ENCODE results near the gene NR1H2. TPM values are rescaled to one million over a fixed set of nuclear protein-coding genes. Genes with fewer than 3 reads are reported as not detected.

The NR1H2 gene
- total and polyA plus RNA-seq, 2 experiments from 2014 or later, result 41.4 to 55.9 TPM

DNA sequence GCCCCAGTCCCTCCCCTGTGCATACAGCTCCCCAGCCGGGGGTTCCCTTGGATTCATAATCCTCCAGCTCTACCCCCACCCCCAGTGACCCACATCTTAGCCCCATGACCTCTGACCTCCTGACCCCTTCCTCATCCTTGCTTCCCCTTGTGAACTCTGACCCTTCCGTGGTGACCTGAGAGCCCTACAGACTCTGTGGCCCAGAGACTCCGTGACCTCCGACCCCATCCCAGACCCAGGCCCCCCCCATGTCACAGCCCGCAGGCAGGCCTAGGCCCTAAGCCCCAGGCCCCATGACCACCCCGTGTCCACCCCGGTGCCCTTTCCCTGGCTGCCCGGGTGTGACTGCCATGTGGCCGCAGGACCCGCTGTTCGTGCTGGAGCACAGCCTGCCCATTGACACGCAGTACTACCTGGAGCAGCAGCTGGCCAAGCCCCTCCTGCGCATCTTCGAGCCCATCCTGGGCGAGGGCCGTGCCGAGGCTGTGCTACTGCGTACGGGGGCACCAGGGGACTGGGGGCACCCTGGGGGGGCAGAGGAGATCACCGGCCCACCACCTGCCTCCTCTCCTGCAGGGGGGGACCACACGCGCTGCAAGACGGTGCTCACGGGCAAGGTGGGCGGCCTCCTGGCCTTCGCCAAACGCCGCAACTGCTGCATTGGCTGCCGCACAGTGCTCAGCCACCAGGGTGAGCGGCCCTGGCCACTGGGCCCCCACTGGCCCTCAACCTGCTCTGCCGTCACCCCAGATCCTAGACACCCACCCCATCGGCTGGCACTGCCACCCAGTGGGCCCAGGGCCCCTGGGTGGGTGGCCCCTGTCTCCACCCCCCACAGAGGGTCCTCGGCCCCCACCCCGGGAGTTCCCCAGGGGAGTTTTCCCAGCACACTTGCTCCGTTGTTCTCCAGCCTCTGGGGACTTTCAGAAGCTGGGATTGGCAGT, 40.0 kb downstream of the NR1H2 start:
- no peaks in the 10 kb centered on the region for H3K9me3 ChIP-seq (ENCODE audit: low read depth)
- H3K9me2 ChIP-seq (replicated peaks; ENCODE audit: insufficient read depth), result no peaks in the 10 kb centered on the region
- H3K4me1 ChIP-seq (ENCODE audit: insufficient read depth), result peaks cover 7% of the 10 kb centered on the region
- H3K4me3 ChIP-seq, result no peak overlapping the region
- H3K4me2 ChIP-seq, result no peak overlapping the region
- no peak for TF ChIP-seq EZH2 (IDR thresholded peaks at IDR 0.05; ENCODE audit: borderline replicate concordance)
- no peak for TF ChIP-seq EZH2phosphoT487 (IDR thresholded peaks at IDR 0.05; ENCODE audit: low read depth, severe bottlenecking, unreplicated experiment)
- TF ChIP-seq, protein P1, sequence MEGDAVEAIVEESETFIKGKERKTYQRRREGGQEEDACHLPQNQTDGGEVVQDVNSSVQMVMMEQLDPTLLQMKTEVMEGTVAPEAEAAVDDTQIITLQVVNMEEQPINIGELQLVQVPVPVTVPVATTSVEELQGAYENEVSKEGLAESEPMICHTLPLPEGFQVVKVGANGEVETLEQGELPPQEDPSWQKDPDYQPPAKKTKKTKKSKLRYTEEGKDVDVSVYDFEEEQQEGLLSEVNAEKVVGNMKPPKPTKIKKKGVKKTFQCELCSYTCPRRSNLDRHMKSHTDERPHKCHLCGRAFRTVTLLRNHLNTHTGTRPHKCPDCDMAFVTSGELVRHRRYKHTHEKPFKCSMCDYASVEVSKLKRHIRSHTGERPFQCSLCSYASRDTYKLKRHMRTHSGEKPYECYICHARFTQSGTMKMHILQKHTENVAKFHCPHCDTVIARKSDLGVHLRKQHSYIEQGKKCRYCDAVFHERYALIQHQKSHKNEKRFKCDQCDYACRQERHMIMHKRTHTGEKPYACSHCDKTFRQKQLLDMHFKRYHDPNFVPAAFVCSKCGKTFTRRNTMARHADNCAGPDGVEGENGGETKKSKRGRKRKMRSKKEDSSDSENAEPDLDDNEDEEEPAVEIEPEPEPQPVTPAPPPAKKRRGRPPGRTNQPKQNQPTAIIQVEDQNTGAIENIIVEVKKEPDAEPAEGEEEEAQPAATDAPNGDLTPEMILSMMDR (IDR thresholded peaks at IDR 0.05; ENCODE audit: poor library complexity), result no peak
- DNase-seq (ENCODE audit: low spot score), result peak; percentile 6
- H4K20me1 ChIP-seq (ENCODE audit: insufficient read depth, poor library complexity, severe bottlenecking), result no peaks in the 10 kb centered on the region
- peaks cover 26% of the 10 kb centered on the region for H3K27me3 ChIP-seq
- H3K79me2 ChIP-seq, result no peaks in the 10 kb centered on the region
- no peak overlapping the region for H3K27ac ChIP-seq
- no peaks in the 10 kb centered on the region for H3K36me3 ChIP-seq (replicated peaks; ENCODE audit: insufficient read depth, low read depth)
- 94% methylated on average over 20 of the region's 35 CpGs for WGBS (ENCODE audit: low lambda C conversion rate, missing lambda C conversion rate)
- no peak overlapping the region for H2AFZ ChIP-seq

DNA sequence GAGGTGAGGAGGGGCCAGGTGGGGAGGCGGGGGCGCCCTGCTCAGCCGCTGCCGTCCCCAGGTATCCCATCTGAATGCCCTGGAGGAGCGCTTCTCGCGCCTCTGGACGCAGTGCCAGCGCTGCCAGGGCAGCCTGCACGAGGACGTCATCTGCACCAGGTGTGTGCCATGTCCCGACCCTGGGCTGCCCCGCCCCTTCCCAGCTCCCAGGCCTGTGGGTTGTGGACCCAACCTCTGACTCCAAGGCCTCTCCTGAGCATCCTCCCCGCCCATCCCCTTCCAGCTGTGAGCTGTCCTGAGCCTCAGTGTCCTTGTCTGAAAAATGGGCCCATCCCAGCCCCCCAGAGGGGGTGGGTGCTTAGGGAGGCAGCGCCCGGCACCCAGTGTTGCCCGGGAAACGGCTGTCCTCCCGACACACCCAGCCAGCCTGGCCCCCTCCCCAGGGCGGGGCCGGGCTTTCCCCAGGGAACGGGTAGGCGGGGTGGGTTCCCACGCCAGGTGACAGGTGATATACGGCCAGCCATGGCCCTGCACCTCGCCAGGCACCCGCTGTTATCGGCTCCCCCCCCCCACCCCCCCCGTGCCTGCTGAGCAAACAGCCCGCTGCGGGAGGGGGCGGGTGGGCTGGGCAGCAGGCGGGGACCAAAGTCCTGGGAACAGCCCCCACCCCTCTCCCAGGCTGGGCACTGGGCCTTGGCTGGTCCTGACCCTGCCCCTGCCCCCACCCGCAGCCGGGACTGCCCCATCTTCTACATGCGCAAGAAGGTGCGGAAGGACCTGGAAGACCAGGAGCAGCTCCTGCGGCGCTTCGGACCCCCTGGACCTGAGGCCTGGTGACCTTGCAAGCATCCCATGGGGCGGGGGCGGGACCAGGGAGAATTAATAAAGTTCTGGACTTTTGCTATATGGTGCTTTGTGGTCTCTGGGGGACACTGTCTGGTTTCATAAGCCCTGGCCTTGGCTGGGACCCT, 41.1 kb downstream of the NR1H2 start:
- H3K4me2 ChIP-seq, result no peak overlapping the region
- H3K4me1 ChIP-seq (ENCODE audit: insufficient read depth), result peaks cover 7% of the 10 kb centered on the region
- DNase-seq (ENCODE audit: low spot score), result peak; percentile 44
- no peaks in the 10 kb centered on the region for H3K36me3 ChIP-seq (replicated peaks; ENCODE audit: insufficient read depth, low read depth)
- TF ChIP-seq EZH2phosphoT487 (IDR thresholded peaks at IDR 0.05; ENCODE audit: low read depth, severe bottlenecking, unreplicated experiment) (no peak), EZH2 (IDR thresholded peaks at IDR 0.05; ENCODE audit: borderline replicate concordance) (no peak)
- TF ChIP-seq, protein P1 (IDR thresholded peaks at IDR 0.05; ENCODE audit: poor library complexity), result no peak
- no peaks in the 10 kb centered on the region for H3K79me2 ChIP-seq
- WGBS (ENCODE audit: low lambda C conversion rate, missing lambda C conversion rate), result 87% methylated on average over 18 of the region's 42 CpGs
- H3K4me3 ChIP-seq, result no peak overlapping the region
- H4K20me1 ChIP-seq (ENCODE audit: insufficient read depth, poor library complexity, severe bottlenecking), result no peaks in the 10 kb centered on the region
- no peak overlapping the region for H2AFZ ChIP-seq
- H3K27me3 ChIP-seq, result peaks cover 26% of the 10 kb centered on the region
- H3K9me2 ChIP-seq (replicated peaks; ENCODE audit: insufficient read depth), result no peaks in the 10 kb centered on the region
- no peak overlapping the region for H3K27ac ChIP-seq
- H3K9me3 ChIP-seq (ENCODE audit: low read depth), result no peaks in the 10 kb centered on the region

DNA sequence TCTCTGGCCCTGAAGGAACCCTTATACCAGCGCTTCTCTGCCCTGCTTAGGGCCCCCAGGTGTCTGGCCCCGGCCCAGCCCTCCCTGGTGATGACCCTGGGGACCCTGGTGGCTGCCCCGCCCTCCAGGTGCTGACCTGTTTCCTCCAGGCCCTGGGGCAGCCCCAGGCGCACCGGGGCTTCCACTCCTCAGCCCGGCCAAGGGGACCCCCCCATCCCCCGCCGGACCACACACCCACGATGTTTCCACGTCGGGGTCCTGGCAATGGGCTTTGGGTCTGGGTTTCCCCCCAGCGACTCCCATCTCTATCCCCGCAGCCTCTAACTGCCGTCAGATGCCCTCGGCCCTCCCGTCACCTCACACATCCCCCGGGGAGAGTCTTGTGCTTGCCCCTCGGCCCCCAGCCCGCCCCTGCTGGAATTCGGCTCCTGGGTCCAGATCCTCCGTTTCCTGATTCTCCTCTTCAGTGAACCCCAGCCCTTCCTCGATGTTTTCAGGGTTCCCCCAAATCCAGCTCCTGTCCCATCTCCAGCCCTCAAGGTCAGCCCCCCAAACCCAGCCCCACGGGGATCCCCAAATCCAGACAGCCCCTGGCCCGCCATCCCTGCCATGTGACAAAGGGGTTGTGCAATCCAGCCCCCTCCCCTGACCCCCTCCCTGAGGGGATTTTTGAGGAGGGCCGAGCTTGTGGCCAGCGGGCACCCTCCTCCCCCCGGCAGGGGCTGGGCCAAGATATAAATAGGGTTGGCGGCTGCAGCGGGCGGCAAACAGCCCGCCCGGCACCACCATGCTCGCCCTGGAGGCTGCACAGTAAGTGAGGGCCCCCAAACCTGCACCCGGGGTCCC, 42.1 kb downstream of the NR1H2 start, which contains the start of gene SPIB:
Gene SPIB (plus strand): TSS at position 763 of the 846 bp plus-strand sequence. CDS start 25 bp downstream, at position 788.
- TF ChIP-seq EZH2 (IDR thresholded peaks at IDR 0.05; ENCODE audit: borderline replicate concordance), result peak; percentile 70
- no peak for TF ChIP-seq EZH2phosphoT487 (IDR thresholded peaks at IDR 0.05; ENCODE audit: low read depth, severe bottlenecking, unreplicated experiment)
- peak; percentile 12 for DNase-seq (ENCODE audit: low spot score)
- H3K4me1 ChIP-seq (ENCODE audit: insufficient read depth), result peaks cover 7% of the 10 kb centered on the region
- WGBS (ENCODE audit: low lambda C conversion rate, missing lambda C conversion rate), result 30% methylated on average over 26 of the region's 34 CpGs
- H4K20me1 ChIP-seq (ENCODE audit: insufficient read depth, poor library complexity, severe bottlenecking), result no peaks in the 10 kb centered on the region
- no peak within 1 kb of the TSS for H2AFZ ChIP-seq
- H3K4me2 ChIP-seq, result no peak within 1 kb of the TSS
- peaks cover 26% of the 10 kb centered on the region for H3K27me3 ChIP-seq
- H3K9me3 ChIP-seq (ENCODE audit: low read depth), result no peaks in the 10 kb centered on the region
- no peaks in the 10 kb centered on the region for H3K9me2 ChIP-seq (replicated peaks; ENCODE audit: insufficient read depth)
- no peak within 1 kb of the TSS for H3K27ac ChIP-seq
- H3K4me3 ChIP-seq, result no peak within 1 kb of the TSS
- H3K79me2 ChIP-seq, result no peaks in the 10 kb centered on the region
- H3K36me3 ChIP-seq (replicated peaks; ENCODE audit: insufficient read depth, low read depth), result no peaks in the 10 kb centered on the region
